A549 (cell line): ENCODE data around the gene ASXL2.

ENCODE experiments used
- CHD2 ChIP-seq: fragments of 150-350 bp; IDR thresholded peaks from 2 replicates; pipeline ENCODE4 v1.6.1; 2014; ENCODE audit warnings: low read length; ENCODE audit not compliant: partially characterized antibody
- CTCF ChIP-seq: fragments of >200 bp; sonication (Bioruptor Twin); formaldehyde crosslinking; IDR thresholded peaks from 3 replicates; pipeline ENCODE4 v1.5.1; 2016
- JUNB ChIP-seq: fragments of >200 bp; sonication (Bioruptor Twin); formaldehyde crosslinking; IDR thresholded peaks from 2 replicates; pipeline ENCODE4 v1.6.1; 2016
- MAFK ChIP-seq: fragments of 450-650 bp; IDR thresholded peaks from 2 replicates; pipeline ENCODE4 v1.6.1; 2014; ENCODE audit not compliant: partially characterized antibody
- MYC ChIP-seq: IDR thresholded peaks from 2 replicates; pipeline ENCODE4 v1.6.1; 2012; ENCODE audit warnings: mild to moderate bottlenecking, inconsistent platforms, low read length, improper control_type of control experiment, borderline replicate concordance
- POLR2A ChIP-seq: IDR thresholded peaks from 2 replicates; pipeline ENCODE4 v1.6.1; 2012; ENCODE audit warnings: mild to moderate bottlenecking, low read length
- RFX5 ChIP-seq: fragments of 450-650 bp; IDR thresholded peaks from 2 replicates; pipeline ENCODE4 v1.7.1; 2014; ENCODE audit warnings: antibody characterized with exemption, mild to moderate bottlenecking, moderate library complexity

DNA sequence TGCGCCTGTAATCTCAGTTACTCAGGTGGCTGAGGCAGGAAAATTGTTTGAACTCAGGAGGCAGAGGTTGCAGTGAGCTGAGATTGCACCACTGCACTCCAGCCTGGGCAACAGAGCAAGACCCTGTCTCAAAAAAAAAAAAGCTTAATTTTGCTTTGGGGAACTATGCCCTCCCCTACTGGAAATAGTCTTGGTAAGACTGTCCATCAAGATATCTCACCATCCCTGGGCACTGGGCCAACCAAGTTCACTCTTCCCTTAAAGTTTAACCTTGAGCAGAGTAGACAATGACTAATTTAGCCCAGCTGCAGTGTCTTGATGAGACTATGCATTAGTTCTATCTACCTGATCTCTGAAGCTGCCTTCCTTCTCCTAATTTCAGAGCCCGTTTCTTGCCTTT, 44.7 kb downstream of the ASXL2 start:
- no peak for TF ChIP-seq CHD2
- no peak for TF ChIP-seq CTCF
- TF ChIP-seq MYC = no peak
- no peak for TF ChIP-seq MAFK
- no peak for TF ChIP-seq JUNB
- no peak for TF ChIP-seq RFX5
- no peak for TF ChIP-seq POLR2A
